Fibroblast of the aortic adventitia (primary cell): Measurements from ENCODE around the gene CLEC16A. TPM values are rescaled to one million over a fixed set of nuclear protein-coding genes. Genes with fewer than 3 reads are reported as not detected.

ENCODE experiments used
- DNase-seq: peaks from one replicate; pipeline ENCODE4 v3.0.0-alpha.2; 2010; ENCODE audit warnings: low read depth
- H3K4me3 ChIP-seq: 2 replicates; pipeline ENCODE4 v1.5.1; 2011; ENCODE audit warnings: low read depth, mild to moderate bottlenecking, control low read depth, low read length, moderate library complexity
- total RNA-seq: library from RNA; depleted of rRNA; stranded (reverse); fragments of >200 nt; gene quantifications from 2 replicates; pipeline ENCODE4 v1.2.3, GENCODE V29; 2012; ENCODE audit warnings: low replicate concordance
- TF ChIP-seq, protein P1 (sequence below): IDR thresholded peaks from 2 replicates; pipeline ENCODE4 v1.5.1; 2011; ENCODE audit warnings: mild to moderate bottlenecking, low read length, control low read depth, inconsistent platforms; ENCODE audit not compliant: insufficient read depth

The CLEC16A gene
- total RNA-seq, 1 donor: 16.3 TPM

DNA sequence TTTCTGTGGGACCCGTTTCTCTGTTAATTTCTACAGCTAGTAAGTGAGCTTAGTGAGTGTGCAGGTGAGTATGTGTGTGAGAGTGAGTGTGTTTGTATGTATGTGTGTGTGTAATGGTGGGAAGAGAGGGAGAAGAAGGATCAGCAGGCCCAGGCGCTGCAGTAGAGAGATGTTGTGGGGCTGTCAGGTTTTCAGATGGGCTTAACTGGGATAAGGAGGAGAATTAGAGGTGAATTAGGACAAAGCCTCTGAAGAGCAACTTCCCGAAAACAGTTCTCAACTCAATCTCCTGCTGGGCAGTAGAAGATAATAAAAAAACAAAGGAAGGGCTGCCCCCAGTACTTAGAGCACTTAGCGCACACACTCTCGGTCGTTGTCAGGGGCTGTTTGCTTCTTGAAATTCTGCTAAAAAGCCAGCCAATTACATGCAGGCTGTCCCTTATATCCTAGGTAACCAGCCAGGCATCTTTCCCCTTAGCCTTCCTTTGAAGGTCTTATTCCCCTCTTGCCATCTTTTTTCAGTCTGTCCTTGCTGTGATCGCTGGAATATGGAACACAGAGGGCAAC lies 63.4 kb downstream of the CLEC16A start:
- H3K4me3 ChIP-seq: no peak overlapping the region
- no peak for DNase-seq
- TF ChIP-seq, protein P1, sequence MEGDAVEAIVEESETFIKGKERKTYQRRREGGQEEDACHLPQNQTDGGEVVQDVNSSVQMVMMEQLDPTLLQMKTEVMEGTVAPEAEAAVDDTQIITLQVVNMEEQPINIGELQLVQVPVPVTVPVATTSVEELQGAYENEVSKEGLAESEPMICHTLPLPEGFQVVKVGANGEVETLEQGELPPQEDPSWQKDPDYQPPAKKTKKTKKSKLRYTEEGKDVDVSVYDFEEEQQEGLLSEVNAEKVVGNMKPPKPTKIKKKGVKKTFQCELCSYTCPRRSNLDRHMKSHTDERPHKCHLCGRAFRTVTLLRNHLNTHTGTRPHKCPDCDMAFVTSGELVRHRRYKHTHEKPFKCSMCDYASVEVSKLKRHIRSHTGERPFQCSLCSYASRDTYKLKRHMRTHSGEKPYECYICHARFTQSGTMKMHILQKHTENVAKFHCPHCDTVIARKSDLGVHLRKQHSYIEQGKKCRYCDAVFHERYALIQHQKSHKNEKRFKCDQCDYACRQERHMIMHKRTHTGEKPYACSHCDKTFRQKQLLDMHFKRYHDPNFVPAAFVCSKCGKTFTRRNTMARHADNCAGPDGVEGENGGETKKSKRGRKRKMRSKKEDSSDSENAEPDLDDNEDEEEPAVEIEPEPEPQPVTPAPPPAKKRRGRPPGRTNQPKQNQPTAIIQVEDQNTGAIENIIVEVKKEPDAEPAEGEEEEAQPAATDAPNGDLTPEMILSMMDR: no peak

DNA sequence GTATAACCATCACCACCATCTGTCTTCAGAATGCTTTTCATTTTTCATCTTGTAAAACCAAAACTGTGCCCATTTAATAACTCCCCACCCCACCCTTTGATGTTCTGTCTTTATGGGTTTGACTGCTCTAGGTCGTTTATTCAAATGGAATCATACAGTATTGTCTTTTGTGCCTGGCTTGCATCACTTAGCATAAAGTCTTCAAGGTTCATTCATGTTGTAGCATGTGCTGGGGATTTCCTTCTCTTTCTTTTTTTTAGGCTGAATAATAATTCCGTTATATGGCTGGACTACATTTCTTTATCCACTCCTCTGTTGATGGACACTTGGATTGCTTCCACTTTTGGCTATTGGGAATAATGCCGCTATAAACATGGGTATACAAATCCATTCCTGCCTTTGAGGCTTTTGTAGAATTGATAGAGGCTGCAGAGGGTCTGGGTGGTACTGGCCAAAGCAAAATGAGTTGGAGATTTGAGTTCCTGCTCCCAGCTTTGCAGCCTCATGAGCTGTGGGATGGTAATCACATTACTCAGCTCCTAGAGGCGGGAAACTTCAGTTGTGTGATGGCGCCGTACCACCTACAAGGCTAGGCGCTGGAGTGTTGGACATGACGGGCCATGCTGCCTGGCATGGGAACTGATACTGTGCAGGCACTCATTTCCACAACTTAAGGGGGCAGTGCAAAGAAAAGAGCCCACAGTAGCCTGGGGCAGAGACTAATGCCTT lies 64.8 kb downstream of the CLEC16A start:
- TF ChIP-seq, protein P1: no peak
- DNase-seq: no peak
- no peak overlapping the region for H3K4me3 ChIP-seq

DNA sequence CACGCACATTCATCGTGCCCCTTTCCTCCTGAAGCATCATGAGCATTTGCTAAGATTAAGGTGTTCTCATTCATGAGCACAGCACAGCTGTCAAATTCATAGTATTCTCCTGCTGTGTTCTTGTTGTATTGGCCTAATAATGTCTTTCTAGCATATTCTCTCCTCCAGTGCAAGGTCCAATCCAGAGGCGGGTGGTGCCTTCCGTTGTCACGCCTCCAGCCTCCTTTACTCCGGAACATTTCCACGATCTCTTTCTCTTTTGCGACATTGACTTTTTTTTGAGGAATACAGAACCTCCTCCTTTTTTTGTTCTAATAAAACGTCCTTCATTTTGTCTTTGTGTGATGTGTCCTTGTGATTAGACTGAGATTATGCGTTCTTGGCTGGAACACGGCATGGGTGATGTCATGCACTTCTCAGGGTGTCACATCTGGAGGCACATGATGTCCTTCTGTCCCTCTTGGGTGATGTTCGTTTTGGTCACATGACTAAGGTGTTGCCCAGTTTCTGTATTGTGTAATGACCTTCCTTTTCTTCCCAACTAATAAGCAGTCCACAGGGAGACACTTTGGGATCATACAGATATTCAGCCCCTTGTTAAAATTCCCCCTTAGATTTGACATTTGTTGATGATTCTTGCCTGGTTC lies 66.3 kb downstream of the CLEC16A start:
- TF ChIP-seq, protein P1: no peak
- DNase-seq: no peak
- no peak overlapping the region for H3K4me3 ChIP-seq

DNA sequence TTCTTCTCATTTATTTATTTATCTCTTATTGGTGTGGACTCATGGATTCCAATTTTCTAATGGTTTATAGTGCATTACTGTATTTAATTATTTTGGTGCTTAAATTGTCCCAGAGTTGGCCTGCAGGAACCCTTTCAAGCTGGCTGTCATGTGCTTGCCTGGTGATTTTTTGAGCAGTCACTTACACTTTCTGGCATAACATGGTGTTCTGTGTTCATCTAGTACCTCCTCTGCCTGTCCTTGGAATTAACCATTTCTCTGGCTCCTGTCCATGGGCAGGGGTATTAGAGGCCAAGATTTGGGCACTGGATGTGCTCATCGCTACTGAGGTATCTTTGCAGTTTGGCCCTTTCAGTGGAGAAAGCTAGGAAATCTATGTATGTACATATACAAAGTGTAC lies 67.0 kb downstream of the CLEC16A start:
- H3K4me3 ChIP-seq: no peak overlapping the region
- TF ChIP-seq, protein P1: no peak
- DNase-seq: no peak

DNA sequence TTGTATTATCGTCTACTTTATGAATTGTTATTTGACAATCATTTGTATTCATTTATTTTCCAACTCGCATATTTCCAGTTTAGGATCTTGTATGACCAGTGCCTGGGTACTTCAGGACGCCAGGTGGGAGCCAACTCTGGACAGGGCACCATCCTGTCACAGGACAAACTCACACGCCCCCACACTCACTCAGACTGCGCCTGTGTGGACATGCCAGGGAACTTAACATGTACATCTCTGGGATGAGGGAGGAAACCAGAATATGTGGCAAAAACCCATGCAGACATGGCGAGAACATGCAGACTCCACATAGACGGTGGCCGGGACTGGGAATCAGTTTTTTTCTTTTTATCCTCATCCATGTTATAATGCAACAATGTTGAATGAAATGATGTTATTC lies 68.5 kb downstream of the CLEC16A start:
- no peak for DNase-seq
- TF ChIP-seq, protein P1: no peak
- no peak overlapping the region for H3K4me3 ChIP-seq

DNA sequence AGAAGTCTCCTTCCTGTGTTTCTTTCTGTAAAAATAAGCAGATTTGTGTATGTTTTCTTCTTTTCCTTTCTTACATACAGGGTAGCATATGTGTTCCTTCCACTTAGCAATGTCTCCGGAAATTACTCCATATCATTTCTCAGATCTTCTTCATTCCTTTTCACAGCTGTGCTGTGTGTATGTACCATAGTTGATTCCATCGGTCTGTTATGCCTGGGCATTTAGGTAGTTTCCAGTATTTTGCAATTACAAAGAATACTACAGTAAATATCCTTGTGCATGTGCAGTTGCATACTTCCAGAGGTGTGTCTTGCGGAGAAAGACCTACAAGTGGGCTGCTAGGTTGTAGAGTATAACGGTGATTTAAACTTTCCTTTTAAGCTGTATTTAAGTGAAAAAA lies 69.8 kb downstream of the CLEC16A start:
- no peak overlapping the region for H3K4me3 ChIP-seq
- TF ChIP-seq, protein P1: no peak
- DNase-seq: no peak
